Calu3 (cell line): Measurements from ENCODE around the gene CPTP. TPM values are rescaled to one million over a fixed set of nuclear protein-coding genes. Genes with fewer than 3 reads are reported as not detected.

Experiments
- BruUV-seq: library from RNA; stranded (reverse); fragments of 400-500 nt; replicated peaks from 2 replicates; lab custom pipeline; 2021; lab: Mats Ljungman, UMichigan
- CTCF ChIA-PET: fragments of 300-600 bp; sonication (Branson Sonifier 250); formaldehyde crosslinking; loops from one replicate; lab custom pipeline; 2022; ENCODE audit warnings: antibody characterized with exemption; lab: Charles Lee
- DNase-seq: peaks from one replicate; pipeline ENCODE4 v3.0.0; 2022
- H3K27ac Mint-ChIP-seq: one replicate; pipeline ENCODE4 v1.8.0; 2022; ENCODE audit warnings: mixed read lengths; ENCODE audit not compliant: unreplicated experiment
- H3K27me3 Mint-ChIP-seq: one replicate; pipeline ENCODE4 v1.8.0; 2022; ENCODE audit warnings: mixed read lengths; ENCODE audit not compliant: unreplicated experiment
- H3K36me3 Mint-ChIP-seq: one replicate; pipeline ENCODE4 v1.8.0; 2022; ENCODE audit warnings: mild to moderate bottlenecking, moderate library complexity, mixed read lengths; ENCODE audit not compliant: insufficient read depth, unreplicated experiment
- H3K4me1 Mint-ChIP-seq: one replicate; pipeline ENCODE4 v1.8.0; 2022; ENCODE audit warnings: mild to moderate bottlenecking, low read depth, mixed read lengths; ENCODE audit not compliant: unreplicated experiment
- H3K4me3 Mint-ChIP-seq: one replicate; pipeline ENCODE4 v1.8.0; 2022; ENCODE audit warnings: mild to moderate bottlenecking, low read depth, moderate library complexity, mixed read lengths; ENCODE audit not compliant: unreplicated experiment
- H3K9me3 Mint-ChIP-seq: one replicate; pipeline ENCODE4 v1.8.0; 2022; ENCODE audit warnings: low read depth, mixed read lengths; ENCODE audit not compliant: unreplicated experiment
- intact Hi-C: fragments of 100-400 bp; cut with micrococcal nuclease; formaldehyde crosslinking; loops from one replicate; pipeline ENCODE4 v1.10.0; 2022; ENCODE audit not compliant: unreplicated experiment
- total RNA-seq: library from RNA; stranded (reverse); gene quantifications from 2 replicates; pipeline ENCODE4 v1.2.3, GENCODE V29; 2022
- TF ChIP-seq, protein P1 (sequence below): fragments of 200-600 bp; IDR thresholded peaks from one replicate; pipeline ENCODE4 v1.8.0; 2022; ENCODE audit warnings: antibody characterized with exemption; ENCODE audit not compliant: unreplicated experiment

CPTP gene
- total RNA-seq, 1 experiment from 2014 or later = 20.1 TPM

- H3K4me1 Mint-ChIP-seq = no peaks in the 10 kb centered on the region
Measured at GRCh38 chr1:1298861-1299685, 25.5 kb upstream of the CPTP start.

GRCh38 chr1:1299686-1300351 is 24.8 kb upstream of the CPTP start:
- CTCF ChIA-PET = interaction anchor here (0.7 kb wide), 1 partner anchor 8 kb away, joined by 3 read pairs; no protein-coding TSS in a partner anchor

More at GRCh38 chr1:1298861-1299685, 25.5 kb upstream of the CPTP start:
- no peak overlapping the region for H3K4me3 Mint-ChIP-seq
- no peaks in the 10 kb centered on the region for H3K9me3 Mint-ChIP-seq
- CTCF ChIA-PET = no interaction called here
- TF ChIP-seq, protein P1, sequence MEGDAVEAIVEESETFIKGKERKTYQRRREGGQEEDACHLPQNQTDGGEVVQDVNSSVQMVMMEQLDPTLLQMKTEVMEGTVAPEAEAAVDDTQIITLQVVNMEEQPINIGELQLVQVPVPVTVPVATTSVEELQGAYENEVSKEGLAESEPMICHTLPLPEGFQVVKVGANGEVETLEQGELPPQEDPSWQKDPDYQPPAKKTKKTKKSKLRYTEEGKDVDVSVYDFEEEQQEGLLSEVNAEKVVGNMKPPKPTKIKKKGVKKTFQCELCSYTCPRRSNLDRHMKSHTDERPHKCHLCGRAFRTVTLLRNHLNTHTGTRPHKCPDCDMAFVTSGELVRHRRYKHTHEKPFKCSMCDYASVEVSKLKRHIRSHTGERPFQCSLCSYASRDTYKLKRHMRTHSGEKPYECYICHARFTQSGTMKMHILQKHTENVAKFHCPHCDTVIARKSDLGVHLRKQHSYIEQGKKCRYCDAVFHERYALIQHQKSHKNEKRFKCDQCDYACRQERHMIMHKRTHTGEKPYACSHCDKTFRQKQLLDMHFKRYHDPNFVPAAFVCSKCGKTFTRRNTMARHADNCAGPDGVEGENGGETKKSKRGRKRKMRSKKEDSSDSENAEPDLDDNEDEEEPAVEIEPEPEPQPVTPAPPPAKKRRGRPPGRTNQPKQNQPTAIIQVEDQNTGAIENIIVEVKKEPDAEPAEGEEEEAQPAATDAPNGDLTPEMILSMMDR = no peak
- intact Hi-C loops = no loop called here
- no TSS peak for BruUV-seq
- no peaks in the 10 kb centered on the region for H3K27me3 Mint-ChIP-seq
- H3K27ac Mint-ChIP-seq = no peak overlapping the region
- peaks cover 13% of the 10 kb centered on the region for H3K36me3 Mint-ChIP-seq
- DNase-seq = no peak

GRCh38 chr1:1300352-1300739 is 24.3 kb upstream of the CPTP start:
- CTCF ChIA-PET = interaction anchor here (0.7 kb wide), 1 partner anchor 8 kb away, joined by 3 read pairs; no protein-coding TSS in a partner anchor
- no TSS peak for BruUV-seq
- H3K27ac Mint-ChIP-seq = no peak overlapping the region

More at GRCh38 chr1:1299686-1300351, 24.8 kb upstream of the CPTP start:
- H3K4me3 Mint-ChIP-seq = no peak overlapping the region
- peak; percentile 48 for DNase-seq
- intact Hi-C loops = no loop called here
- H3K9me3 Mint-ChIP-seq = no peaks in the 10 kb centered on the region
- TF ChIP-seq, protein P1 = peak; percentile 39
- H3K27ac Mint-ChIP-seq = no peak overlapping the region
- no peaks in the 10 kb centered on the region for H3K27me3 Mint-ChIP-seq
- no TSS peak for BruUV-seq
- H3K4me1 Mint-ChIP-seq = no peaks in the 10 kb centered on the region
- H3K36me3 Mint-ChIP-seq = peaks cover 17% of the 10 kb centered on the region

DNA sequence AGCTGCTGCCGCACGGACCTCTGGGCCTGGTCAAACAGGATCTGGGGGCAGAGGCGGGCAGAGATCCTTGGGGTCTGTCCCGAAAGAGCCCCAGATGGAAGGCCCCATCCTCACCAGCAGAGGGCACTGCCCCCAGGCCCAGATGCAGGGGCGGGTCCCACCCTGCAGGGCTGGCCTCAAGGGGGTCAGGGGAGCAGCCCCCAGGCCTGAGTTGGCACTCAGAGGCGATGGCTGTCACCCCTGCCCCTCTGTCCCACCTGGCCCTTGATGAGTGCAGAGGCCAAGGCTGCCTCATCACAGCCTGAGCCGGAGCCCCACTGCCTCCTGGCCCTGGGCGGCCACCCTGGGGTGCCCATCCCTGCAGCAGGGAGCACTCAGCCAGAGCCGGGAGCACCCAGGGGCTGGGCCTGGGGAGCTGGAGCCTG is 22.6 kb upstream of the CPTP start:
- no peaks in the 10 kb centered on the region for H3K9me3 Mint-ChIP-seq
- intact Hi-C loops = no loop called here
- CTCF ChIA-PET = no interaction called here

More at GRCh38 chr1:1300352-1300739, 24.3 kb upstream of the CPTP start:
- Mint-ChIP-seq H3K4me3 (no peak overlapping the region), H3K9me3 (no peaks in the 10 kb centered on the region), H3K36me3 (peaks cover 13% of the 10 kb centered on the region), H3K4me1 (no peaks in the 10 kb centered on the region), H3K27me3 (no peaks in the 10 kb centered on the region)
- DNase-seq = no peak
- TF ChIP-seq, protein P1 = no peak
- intact Hi-C loops = no loop called here

More for the DNA sequence above, 22.6 kb upstream of the CPTP start:
- H3K27me3 Mint-ChIP-seq = no peaks in the 10 kb centered on the region
- peaks cover 23% of the 10 kb centered on the region for H3K36me3 Mint-ChIP-seq
- TF ChIP-seq, protein P1 = peak; percentile 55
- no TSS peak for BruUV-seq
- H3K4me1 Mint-ChIP-seq = no peaks in the 10 kb centered on the region
- DNase-seq = no peak
- H3K4me3 Mint-ChIP-seq = no peak overlapping the region
- no peak overlapping the region for H3K27ac Mint-ChIP-seq
